22Rv1 (cell line): ENCODE results near the gene NR1H3.

ENCODE experiments used
- ZFX ChIP-seq: fragments of 450-650 bp; IDR thresholded peaks from 2 replicates; pipeline ENCODE4 v1.6.1; 2017; ENCODE audit warnings: antibody characterized with exemption, borderline replicate concordance
- TF ChIP-seq, protein P1 (sequence below): fragments of 450-650 bp; IDR thresholded peaks from 2 replicates; pipeline ENCODE4 v1.5.1; 2017; ENCODE audit warnings: mild to moderate bottlenecking

DNA sequence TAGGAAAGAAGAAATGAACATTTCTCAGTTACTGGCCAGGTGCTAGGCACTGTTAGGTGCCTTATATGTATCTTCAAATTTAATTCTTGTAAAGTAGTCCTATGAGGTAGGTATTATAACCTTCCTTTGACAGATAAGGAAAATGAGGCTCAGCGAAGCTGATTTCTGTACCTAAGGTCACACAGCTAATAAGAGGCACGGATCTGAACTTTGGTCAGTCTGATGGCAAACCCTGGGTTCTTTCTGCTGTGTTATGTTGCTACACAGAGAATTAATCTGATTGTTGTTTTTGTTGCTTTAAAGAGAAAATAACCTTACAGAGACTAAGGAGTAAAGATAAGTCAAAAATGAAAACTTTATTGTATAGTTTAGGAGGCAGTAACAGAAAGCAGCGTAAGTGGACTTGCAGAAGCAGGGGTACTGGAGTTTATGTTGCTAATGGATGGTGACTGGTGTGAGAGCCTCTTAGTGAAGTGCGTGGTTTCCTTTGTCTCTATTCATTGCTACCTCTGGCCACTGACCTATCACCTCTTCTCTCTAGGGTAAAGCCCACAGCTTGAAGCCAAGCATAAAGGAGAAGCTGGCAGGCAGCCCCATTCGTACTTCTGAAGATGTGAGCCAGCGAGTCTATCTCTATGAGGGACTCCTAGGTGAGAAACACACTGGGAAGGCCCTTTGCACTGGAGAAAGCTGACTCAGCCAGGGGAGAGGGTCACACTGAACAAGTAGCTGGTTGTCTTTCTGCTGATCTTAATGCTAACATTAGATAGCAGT, 50.4 kb downstream of the NR1H3 start:
- TF ChIP-seq, protein P1, sequence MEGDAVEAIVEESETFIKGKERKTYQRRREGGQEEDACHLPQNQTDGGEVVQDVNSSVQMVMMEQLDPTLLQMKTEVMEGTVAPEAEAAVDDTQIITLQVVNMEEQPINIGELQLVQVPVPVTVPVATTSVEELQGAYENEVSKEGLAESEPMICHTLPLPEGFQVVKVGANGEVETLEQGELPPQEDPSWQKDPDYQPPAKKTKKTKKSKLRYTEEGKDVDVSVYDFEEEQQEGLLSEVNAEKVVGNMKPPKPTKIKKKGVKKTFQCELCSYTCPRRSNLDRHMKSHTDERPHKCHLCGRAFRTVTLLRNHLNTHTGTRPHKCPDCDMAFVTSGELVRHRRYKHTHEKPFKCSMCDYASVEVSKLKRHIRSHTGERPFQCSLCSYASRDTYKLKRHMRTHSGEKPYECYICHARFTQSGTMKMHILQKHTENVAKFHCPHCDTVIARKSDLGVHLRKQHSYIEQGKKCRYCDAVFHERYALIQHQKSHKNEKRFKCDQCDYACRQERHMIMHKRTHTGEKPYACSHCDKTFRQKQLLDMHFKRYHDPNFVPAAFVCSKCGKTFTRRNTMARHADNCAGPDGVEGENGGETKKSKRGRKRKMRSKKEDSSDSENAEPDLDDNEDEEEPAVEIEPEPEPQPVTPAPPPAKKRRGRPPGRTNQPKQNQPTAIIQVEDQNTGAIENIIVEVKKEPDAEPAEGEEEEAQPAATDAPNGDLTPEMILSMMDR: no peak
- no peak for TF ChIP-seq ZFX
